CD4-positive, alpha-beta T cell treated with Interleukin-4 for 1 hour (primary cell): ENCODE measurements around the gene MED19.
A peak's percentile ranks its signal among the peaks of the same experiment; 100 is the strongest.
"Not testable (repeated sequence)": the region's sequence is repeated elsewhere in the genome, so short reads cannot be mapped to it uniquely, and the experiment has no call there.

Experiments used
- DNase-seq, 2 donors: peaks; one replicate each; pipeline ENCODE4 v3.0.0-alpha.2; 2020 to 2022

MED19 gene

DNA sequence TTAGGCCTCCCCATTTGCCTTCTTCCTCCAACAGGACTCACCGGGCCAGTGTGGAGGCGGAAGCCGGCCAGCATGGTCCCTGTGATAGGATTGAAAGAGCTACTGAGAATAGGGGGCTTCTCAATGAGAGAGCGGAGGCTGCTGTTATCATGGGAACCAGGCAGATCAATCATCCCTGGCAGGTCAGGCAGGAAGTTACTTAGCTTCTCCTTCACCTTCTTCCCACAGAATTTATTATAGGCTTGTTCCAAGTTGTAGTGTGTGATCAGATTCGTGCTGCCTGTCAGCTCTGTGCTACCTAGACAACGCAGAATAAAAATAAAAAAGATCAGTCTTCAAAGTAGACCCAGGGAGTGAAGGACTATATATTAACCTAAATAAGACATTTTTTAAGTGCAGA, 7.1 kb downstream of the MED19 start:
- DNase-seq: no peak

DNA sequence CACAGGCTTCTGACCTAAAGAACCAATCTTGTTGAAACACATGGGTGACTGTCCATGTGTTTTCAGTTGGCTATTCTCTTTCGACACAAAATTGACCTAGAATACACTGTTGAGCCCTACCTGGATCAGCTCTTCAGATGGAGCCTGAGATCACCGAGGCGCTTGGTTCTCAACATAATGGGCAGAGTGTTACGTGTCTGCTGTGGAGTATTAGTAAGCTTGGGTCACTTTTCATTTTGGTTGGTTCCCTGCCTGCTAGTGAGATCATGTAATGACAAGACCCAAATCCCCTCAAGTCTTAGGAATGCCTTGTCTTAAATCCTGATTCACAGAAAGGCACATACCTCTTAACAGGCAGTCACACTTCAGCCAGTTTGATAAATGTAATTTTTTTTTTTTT, 8.7 kb downstream of the MED19 start:
- no peak for DNase-seq

GRCh38 chr11:57700425-57700824, 11.6 kb downstream of the MED19 start:
- DNase-seq: no peak

DNA sequence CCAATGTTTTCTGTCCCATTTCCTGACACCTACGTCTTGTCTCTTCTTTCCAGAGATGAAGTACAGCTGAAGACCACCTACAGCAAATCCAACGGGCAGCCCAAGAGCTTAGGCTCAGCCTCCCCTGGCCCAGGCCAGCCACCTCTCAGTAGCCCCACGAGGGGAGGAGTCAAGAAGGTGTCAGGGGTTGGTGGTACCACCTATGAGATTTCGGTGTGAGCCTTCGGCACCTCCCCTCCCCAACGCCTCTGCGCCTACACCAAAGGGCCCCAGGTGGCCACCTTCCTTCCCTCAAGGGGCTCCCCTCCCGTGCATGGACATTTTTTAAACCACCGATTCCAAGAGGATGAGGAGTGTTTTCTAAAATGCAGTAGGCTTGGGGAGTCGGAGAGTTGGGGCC, 12.2 kb downstream of the MED19 start:
- no peak for DNase-seq

- DNase-seq: no peak
Observed at GRCh38 chr11:57698843-57699365, 13.1 kb downstream of the MED19 start.

GRCh38 chr11:57690474-57690873, 21.5 kb downstream of the MED19 start:
- not testable (repeated sequence) for DNase-seq

GRCh38 chr11:57681168-57681567, 30.8 kb downstream of the MED19 start:
- DNase-seq: no peak

DNA sequence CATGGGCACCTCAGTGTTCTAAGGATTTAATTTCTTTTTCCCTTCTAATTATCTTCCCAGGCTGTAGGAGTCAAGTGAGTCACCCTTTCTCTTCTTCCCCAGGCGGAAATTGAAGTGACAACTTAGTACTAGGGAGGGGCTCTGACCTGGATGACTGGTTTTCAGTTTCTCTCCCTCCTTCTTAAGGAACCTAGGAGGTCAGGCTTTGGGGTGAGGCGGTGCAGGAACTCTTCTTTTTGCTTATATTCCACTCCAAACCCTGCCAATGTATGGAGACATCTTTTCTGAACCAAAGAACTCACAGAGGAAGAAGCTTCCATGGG, 31.5 kb downstream of the MED19 start:
- DNase-seq: no peak

DNA sequence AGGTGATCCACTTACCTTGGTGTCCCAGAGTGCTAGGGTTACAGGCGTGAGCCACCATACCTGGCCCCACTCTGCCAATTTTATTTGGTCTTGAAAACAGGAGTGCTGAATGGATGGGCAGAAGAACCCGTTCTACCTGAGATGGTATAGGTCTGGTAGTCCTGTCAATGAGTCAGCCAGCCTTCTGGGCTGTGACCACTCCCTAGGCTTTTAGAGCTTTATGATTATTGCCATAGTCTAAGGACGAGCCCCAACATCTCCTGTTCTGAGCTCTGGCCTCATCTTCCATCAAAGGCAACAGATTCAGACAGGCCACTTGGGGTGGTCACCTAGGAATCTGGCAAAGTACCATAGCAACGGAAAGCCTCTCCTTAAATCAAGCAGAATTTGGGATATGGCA, 32.6 kb downstream of the MED19 start:
- no peak for DNase-seq

DNA sequence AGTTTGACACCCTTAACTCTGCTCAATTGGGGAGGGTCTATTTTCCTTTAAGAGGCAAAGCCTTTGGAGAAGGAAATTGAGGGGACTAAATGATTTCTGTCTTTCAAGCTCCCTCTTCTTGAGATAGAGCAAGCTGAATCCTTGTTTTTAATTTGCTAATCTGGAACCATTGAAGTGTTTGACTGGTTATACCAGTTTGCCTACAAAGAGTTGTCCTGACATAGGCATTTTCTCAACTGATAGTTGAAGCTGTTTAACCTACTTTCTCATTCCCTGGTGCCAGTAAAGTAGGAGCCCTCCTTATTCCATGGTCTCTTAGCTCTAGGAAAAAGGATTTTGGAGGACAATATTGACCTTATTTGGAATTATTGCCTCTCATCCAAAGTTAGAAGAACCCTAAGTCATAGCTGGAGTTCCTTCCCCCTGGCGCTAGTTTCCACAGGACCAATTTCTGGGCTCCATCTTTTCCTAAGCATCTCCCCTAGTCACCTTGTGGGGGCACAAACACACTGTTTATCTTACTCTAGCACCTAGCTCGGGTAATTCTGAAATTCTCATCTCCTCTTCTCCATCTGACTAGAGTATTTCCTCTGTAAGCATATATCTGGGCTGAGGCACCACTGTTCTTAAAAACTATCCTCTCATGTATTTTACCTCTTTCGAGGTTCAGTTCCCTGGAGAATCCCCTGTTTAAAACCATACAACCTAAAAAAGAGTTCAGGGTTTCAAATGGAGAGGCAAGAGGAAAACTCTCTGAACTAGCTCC, 36.7 kb downstream of the MED19 start:
- no peak for DNase-seq

DNA sequence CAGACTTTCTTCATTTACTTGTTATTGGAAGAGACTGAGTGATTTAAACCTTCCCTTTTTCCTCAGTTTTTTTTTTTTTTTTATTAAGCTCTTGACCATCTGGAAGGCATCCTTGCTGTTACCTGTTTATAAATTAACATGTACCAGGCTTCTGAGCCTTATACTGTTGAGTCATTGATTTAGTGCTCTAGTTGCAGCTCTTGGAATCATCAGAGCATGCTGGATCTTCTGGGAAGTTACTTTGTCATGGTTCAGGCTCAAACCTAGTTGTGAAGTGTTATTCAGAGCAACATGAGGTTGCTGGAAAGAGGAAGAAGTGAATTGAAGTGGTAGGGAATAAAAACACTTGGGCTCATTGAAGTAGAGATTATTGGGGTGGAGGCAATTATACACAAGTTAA, 37.8 kb downstream of the MED19 start:
- DNase-seq: no peak

- peak; percentile 36 to 54 for DNase-seq
Observed at GRCh38 chr11:57668434-57668782, 43.6 kb downstream of the MED19 start.

GRCh38 chr11:57667736-57668433, 44.1 kb downstream of the MED19 start, which contains the start of gene ZDHHC5:
Gene ZDHHC5 (plus strand): TSS chr11:57668114. CDS start chr11:57673091, 4,977 bp downstream.
- DNase-seq: peak; percentile 99 to 100

- peak; percentile 97 to 98 for DNase-seq
Observed at GRCh38 chr11:57667117-57667735, 44.8 kb downstream of the MED19 start.

DNA sequence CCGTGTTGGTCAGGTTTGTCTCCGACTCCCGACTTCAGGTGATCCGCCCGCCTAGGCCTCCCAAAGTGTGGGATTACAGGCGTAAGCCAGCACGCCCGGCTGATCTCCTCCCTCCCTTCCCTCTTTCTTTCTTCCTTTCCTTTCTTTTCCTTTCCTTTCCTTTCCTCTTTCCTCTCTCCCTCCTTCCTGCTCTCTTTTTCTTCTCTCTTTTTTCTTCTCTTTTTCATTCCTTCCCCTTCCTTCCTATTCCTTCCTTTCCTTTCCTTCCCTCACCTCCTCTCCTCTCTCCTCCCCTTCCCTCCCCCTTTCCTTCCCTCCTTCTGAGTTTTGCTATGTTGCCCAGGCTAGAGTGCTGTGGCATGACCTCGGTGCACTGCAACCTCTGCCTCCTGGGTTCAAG, 48.0 kb downstream of the MED19 start:
- no peak for DNase-seq

- DNase-seq: no peak
Observed at GRCh38 chr11:57662893-57663292, 49.1 kb downstream of the MED19 start.

DNA sequence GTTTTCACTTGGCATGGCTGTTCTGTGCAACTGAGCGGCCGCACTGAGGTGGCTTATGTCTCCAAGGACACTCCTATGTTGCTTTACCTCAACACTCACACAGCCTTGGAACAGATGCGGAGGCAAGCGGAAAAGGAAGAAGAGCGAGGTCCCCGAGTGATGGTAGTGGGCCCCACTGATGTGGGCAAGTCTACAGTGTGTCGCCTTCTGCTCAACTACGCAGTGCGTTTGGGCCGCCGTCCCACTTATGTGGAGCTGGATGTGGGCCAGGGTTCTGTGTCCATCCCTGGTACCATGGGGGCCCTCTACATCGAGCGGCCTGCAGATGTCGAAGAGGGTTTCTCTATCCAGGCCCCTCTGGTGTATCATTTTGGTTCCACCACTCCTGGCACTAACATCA, 52.3 kb downstream of the MED19 start:
- no peak for DNase-seq

DNA sequence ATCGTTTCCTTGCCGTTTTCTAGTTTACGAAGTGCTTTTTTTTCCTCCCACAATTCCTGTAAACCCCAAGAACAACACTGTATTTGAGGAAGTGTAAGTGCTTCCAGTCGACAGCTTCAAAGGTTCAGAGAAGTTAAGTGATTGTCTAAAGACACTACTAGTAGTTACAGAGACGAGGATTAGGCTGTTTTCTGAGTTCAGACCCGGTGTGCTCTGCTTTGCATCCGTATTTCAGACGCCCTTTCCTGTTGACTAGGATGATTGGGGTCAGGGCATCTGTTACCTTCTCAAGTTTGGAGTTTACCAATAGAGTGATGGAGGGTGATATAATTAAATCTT, 54.0 kb downstream of the MED19 start:
- no peak for DNase-seq

DNA sequence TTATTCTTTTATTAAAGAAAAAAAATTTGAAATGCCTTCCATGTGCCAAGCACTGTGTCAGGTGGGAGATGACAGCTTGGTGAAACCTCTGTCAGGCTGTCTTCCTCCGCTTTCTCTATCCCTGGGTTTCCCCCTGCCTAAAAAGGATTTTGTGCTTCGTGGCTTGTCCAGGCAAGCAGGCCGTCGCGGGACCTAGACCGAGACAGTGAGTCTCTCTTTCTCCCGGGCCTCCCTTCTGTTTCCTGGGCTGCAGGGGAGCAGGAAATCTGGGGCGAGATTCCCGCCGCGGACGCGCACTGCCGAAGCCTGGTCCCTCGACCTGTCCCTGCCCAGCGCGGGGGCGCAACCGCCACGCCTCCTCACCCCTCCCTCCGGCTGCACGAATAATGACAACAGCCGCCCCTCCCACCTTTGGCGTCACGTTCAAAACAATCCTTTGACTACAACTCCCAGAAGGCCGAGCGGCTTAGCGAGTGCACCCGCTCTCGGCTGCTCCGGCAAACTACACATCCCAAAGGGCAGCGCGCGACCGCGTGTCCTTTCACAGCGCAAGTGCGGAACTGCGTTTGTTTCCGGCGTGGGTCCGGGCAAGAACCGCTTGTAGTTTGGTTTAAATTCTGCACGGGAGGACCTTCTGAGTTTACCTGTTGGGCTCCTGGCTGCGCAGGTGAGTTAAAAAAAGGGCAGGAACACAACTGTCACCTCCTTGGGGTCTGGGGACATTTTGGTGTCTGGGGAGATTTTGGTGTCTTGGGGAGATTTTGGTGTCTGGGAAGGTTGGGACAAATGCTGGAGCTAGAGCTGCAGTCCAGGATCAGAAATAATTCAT, 54.6 kb downstream of the MED19 start, which contains the start of gene CLP1:
Gene CLP1 (plus strand): TSS at position 569 of the 829 bp plus-strand sequence. CDS start 1,715 bp downstream, outside the sequence.
- DNase-seq: peak; percentile 98 to 99

DNA sequence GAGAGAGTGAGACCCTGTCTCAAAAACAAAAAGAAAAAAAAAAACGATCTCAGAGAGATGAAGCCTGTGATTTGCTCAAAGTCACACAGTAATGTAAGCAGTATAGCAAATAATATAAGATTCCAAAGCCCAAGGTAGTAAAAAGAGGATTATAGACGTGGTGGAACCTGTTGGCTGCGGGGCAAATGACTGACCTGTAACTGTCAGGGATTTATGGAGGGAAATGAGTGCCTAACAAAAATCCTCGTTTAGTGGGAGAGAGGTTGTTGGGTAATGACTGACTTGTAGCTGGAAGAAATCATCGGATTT, 55.2 kb downstream of the MED19 start:
- DNase-seq: no peak
